Measurements from ENCODE around the gene STH.

The STH gene

GRCh38 chr17:45971698-45972141 lies 27.3 kb upstream of the STH start:
- H3K4me3 ChIP-seq (ENCODE audit: control insufficient read depth, low read depth, low read length): no peak overlapping the region
- TF ChIP-seq, protein P1, sequence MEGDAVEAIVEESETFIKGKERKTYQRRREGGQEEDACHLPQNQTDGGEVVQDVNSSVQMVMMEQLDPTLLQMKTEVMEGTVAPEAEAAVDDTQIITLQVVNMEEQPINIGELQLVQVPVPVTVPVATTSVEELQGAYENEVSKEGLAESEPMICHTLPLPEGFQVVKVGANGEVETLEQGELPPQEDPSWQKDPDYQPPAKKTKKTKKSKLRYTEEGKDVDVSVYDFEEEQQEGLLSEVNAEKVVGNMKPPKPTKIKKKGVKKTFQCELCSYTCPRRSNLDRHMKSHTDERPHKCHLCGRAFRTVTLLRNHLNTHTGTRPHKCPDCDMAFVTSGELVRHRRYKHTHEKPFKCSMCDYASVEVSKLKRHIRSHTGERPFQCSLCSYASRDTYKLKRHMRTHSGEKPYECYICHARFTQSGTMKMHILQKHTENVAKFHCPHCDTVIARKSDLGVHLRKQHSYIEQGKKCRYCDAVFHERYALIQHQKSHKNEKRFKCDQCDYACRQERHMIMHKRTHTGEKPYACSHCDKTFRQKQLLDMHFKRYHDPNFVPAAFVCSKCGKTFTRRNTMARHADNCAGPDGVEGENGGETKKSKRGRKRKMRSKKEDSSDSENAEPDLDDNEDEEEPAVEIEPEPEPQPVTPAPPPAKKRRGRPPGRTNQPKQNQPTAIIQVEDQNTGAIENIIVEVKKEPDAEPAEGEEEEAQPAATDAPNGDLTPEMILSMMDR (IDR thresholded peaks at IDR 0.05; ENCODE audit: control insufficient read depth, insufficient read depth, low read depth, low read length, missing control alignments): peak; percentile 5
- no peak for DNase-seq (ENCODE audit: low read depth)

DNA sequence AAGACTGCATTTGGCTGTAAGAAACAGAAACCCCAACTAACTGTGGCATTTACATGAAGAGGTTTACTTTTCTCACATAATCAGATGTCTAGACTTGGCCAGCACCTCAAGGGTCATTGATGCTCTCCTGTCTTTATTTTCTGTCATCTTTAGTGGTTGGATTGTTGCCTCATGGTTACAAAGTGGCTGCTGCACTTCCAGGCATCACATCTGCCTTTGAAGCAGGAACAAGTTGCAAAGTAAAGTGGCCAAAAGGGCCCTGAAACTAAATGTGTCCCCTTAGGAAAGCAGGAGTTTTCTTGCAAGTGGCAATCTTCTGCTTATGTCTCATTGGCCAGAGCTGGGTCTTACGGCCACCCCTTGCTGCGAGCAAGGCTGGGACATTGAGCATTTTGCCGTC lies 26.5 kb upstream of the STH start:
- TF ChIP-seq, protein P1 (IDR thresholded peaks at IDR 0.05; ENCODE audit: control insufficient read depth, insufficient read depth, low read depth, low read length, missing control alignments): no peak
- DNase-seq (ENCODE audit: low read depth): no peak
- no peak overlapping the region for H3K4me3 ChIP-seq (ENCODE audit: control insufficient read depth, low read depth, low read length)

DNA sequence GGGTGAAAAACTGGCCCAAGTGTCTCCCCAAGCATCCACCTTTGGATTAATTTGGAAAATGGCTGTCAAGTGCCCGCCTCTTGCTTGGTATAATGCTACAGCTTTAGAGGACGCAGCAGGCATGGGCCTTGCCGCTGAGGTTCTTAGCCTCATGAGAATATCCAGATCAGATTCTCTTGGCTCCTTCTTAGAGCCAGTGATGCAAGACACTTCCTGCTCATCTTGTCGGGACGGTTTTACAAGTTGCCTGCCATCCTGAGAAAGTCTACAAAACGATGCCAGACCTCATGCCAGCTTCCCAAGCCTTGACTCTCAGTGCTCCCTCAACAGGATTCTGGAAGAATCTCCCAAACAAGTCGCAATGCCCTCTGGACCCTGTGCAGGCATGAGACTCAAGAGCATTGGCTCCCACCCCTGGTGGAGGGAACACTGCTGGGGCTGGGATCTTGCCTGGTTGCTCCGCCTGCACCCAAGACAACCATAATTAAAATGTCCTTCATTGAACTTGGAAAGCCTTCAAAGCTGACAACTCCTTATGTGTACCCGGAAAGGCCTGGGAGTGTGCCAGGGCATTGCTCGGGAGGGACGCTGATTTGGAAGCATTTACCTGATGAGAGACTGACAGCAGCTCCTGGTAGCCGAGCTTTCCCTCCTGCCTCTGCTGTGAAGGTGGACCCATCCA lies 25.8 kb upstream of the STH start:
- H3K4me3 ChIP-seq (ENCODE audit: control insufficient read depth, low read depth, low read length): no peak overlapping the region
- DNase-seq (ENCODE audit: low read depth): no peak
- TF ChIP-seq, protein P1 (IDR thresholded peaks at IDR 0.05; ENCODE audit: control insufficient read depth, insufficient read depth, low read depth, low read length, missing control alignments): no peak

- H3K4me3 ChIP-seq (ENCODE audit: control insufficient read depth, low read depth, low read length): no peak overlapping the region
- no peak for DNase-seq (ENCODE audit: low read depth)
- TF ChIP-seq, protein P1 (IDR thresholded peaks at IDR 0.05; ENCODE audit: control insufficient read depth, insufficient read depth, low read depth, low read length, missing control alignments): no peak
These were observed 24.8 kb upstream of the STH start for GRCh38 chr17:45973946-45974859.

DNA sequence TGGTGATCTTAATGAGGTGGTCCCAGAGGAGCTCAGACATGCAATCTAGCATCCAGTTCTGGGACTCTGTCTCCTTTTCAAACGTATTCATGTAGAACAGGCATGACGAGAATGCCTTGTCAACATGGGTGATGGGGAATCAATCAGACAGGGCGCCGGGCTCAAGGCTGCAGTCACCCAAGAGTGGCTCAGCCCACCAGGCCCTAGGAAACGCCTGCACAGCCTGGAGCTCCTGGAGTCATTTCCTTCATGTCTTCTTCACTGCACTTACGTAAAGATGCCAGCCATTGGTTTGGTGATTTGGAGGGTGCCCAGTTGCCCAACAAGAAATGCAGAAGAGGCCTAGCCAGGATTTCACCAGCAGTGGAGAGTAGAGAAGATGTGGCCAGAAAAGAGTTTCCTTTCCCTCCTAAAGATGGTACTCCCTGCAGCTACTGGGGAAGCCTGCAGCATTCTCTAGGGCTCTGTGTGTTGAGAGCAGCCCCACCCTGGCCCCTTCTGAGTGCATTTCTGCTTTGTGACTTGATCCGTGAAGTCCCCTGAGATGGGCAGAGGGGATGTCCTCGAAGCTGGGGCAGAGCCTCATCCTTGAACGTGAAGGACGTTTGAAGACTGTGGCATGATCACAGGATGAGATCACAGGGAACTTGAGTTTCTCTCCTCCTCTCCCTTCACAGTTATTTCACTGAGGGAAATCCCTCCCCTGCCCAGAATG lies 24.0 kb upstream of the STH start:
- no peak overlapping the region for H3K4me3 ChIP-seq (ENCODE audit: control insufficient read depth, low read depth, low read length)
- TF ChIP-seq, protein P1 (IDR thresholded peaks at IDR 0.05; ENCODE audit: control insufficient read depth, insufficient read depth, low read depth, low read length, missing control alignments): no peak
- no peak for DNase-seq (ENCODE audit: low read depth)

- no peak overlapping the region for H3K4me3 ChIP-seq (ENCODE audit: control insufficient read depth, low read depth, low read length)
- TF ChIP-seq, protein P1 (IDR thresholded peaks at IDR 0.05; ENCODE audit: control insufficient read depth, insufficient read depth, low read depth, low read length, missing control alignments): no peak
- DNase-seq (ENCODE audit: low read depth): no peak
These were observed 23.3 kb upstream of the STH start for GRCh38 chr17:45975640-45976295.
